Pancreas (tissue), 10 donors: ENCODE measurements around the gene HES2. TPM values are rescaled to one million over a fixed set of nuclear protein-coding genes. Genes with fewer than 3 reads are reported as not detected.

ENCODE experiments used
- ATAC-seq, 4 donors: fragments of 200-7000 bp; cut with Tn5 transposase; one replicate each; pipeline versions ENCODE4 v1.8.0 to v1.9.1; 2020; ENCODE audit warnings: mild to moderate bottlenecking in 4 of 4, moderate library complexity in 4 of 4
- DNase-seq, 6 donors: peaks; one replicate each; pipeline ENCODE4 v3.0.0-alpha.2; 2020
- FAIRE-seq: peaks from 2 replicates; lab custom pipeline; 2012; peaks lifted over from hg19 to GRCh38; lab: Jason Lieb, UNC
- H3K27ac ChIP-seq, 4 donors: fragments of 200-600 bp; sonication (generic); 1 replicate in 3 of 4; 2 replicates in 1 of 4; pipeline versions ENCODE4 v1.5.0 to v1.8.0; 2020
- H3K27me3 ChIP-seq, 4 donors: fragments of 200-600 bp; one replicate each; pipeline ENCODE4 v1.8.0; 2021
- H3K36me3 ChIP-seq, 3 donors: fragments of 200-600 bp; sonication (generic) in 1 of 3; one replicate each; pipeline versions ENCODE4 v1.5.0 to v1.8.0; 2020 to 2021
- H3K4me1 ChIP-seq, 3 donors: fragments of 200-600 bp; one replicate each; pipeline ENCODE4 v1.8.0; 2021
- H3K4me3 ChIP-seq, 4 donors: fragments of 200-600 bp; sonication (generic) in 2 of 4; one replicate each; pipeline versions ENCODE4 v1.5.0 to v1.8.0; 2020 to 2021
- H3K9me3 ChIP-seq, 4 donors: fragments of 200-600 bp; one replicate each; pipeline ENCODE4 v1.8.0; 2021
- WGBS, 2 donors: extraction: QIAGEN DNeasy Blood & Tissue Kit; methylation state at CpG; one replicate each; pipeline ENCODE4 v1.1.7; 2013; 5-methylcytosine and 5-hydroxymethylcytosine counted together
- intact Hi-C, 3 donors: fragments of 100-400 bp; cut with DNase I; formaldehyde crosslinking; loops; one replicate each; pipeline versions ENCODE4 v1.11.1 to v1.14.2; 2022
- polyA plus RNA-seq, 2 donors: library from polyadenylated mRNA; stranded (reverse); fragments of 200-250 nt; gene quantifications; one replicate each; pipeline ENCODE4 v1.2.3, GENCODE V29; 2013
- total RNA-seq, 6 donors: library from RNA; stranded (reverse); fragmentation: NEBNext Ultra II Directional in 4 of 6; extraction: Animal tissue kit (Norgen Biotek cat#: 25700) in 4 of 6; gene quantifications; one replicate each; pipeline versions ENCODE4 v1.2.1 to v1.2.4, GENCODE V29; 2021 to 2023
- TF ChIP-seq, protein P1 (sequence below), 4 donors: fragments of 200-600 bp; sonication (generic) in 3 of 4; IDR thresholded peaks; one replicate each; pipeline versions ENCODE4 v1.5.0 to v1.8.0; 2021; ENCODE audit warnings: antibody characterized with exemption in 4 of 4
- donor health status: healthy with polysubstance abuse.
- donor health status: DM: no; HTN: no; CAD: no; lungs with moderate emphysema.
- donor health status: DM: no; HTN: no; CAD: no.
- donor health status: control.
- donor health status: control.
- donor health status: Bipolar disorder and iron deficiency.
- donor health status: DM: yes; HTN: yes; CAD: no.
- donor health status: DM: no; HTN: no; CAD: no.
- donor health status: DM: no; HTN: no; CAD: no.
- donor health status: DM: yes; HTN: yes; CAD: no.

HES2 gene
- total and polyA plus RNA-seq, 8 donors, result 0.03 to 0.31 (median 0.09) TPM; not detected in 5

DNA sequence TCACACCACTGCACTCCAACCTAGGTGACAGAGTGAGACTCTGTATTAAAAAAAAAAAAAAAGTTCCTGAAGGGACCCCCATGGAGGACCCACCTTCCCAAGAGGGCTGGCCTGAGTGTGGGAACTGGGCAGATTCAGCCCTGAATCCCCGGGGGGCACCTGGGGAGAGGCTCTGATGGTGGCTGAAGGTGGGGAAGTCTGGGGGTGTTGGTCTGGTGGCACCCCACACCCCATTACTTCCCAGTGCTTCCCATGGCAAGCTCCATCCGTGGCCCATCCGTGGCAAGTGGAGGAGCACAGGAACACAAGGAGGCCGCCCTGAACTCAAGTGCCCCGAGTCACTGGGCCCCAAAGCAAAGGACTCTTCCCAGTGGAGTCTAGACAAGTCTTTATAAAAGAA is 47.0 kb upstream of the HES2 start:
- Histone ChIP-seq H3K4me3 (no peak overlapping the region), H3K9me3 (no peaks in the 10 kb centered on the region), H3K27me3 (no peaks in the 10 kb centered on the region), H3K27ac (no peak overlapping the region), H3K4me1 (no peaks in the 10 kb centered on the region), H3K36me3 (no peaks in the 10 kb centered on the region)
- no peak for FAIRE-seq
- TF ChIP-seq, protein P1, sequence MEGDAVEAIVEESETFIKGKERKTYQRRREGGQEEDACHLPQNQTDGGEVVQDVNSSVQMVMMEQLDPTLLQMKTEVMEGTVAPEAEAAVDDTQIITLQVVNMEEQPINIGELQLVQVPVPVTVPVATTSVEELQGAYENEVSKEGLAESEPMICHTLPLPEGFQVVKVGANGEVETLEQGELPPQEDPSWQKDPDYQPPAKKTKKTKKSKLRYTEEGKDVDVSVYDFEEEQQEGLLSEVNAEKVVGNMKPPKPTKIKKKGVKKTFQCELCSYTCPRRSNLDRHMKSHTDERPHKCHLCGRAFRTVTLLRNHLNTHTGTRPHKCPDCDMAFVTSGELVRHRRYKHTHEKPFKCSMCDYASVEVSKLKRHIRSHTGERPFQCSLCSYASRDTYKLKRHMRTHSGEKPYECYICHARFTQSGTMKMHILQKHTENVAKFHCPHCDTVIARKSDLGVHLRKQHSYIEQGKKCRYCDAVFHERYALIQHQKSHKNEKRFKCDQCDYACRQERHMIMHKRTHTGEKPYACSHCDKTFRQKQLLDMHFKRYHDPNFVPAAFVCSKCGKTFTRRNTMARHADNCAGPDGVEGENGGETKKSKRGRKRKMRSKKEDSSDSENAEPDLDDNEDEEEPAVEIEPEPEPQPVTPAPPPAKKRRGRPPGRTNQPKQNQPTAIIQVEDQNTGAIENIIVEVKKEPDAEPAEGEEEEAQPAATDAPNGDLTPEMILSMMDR (IDR thresholded peaks at IDR 0.05), result no peak
- ATAC-seq, result no peak
- 89 to 96% methylated on average over 5 of the region's 5 CpGs for WGBS, 2 donors
- DNase-seq, result no peak
- intact Hi-C loops, result no loop called here

DNA sequence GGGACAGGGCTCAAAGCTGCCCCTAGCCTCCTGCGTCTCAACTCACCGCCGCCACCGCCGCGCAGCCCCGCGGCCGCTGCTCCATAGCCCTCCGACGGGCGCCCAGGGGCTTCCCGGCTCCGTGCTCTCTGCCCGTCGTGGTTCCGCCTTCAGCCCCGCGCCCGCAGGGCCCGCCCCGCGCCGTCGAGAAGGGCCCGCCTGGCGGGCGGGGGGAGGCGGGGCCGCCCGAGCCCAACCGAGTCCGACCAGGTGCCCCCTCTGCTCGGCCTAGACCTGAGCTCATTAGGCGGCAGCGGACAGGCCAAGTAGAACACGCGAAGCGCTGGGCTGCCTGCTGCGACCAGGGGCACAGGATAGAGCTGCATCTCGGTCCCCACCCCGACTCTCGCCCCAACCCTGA is 46.3 kb upstream of the HES2 start, which contains the start of gene TNFRSF25:
TNFRSF25 (minus strand) TSS at position 151 of the 400 bp plus-strand sequence; CDS start at position 85, 66 bp downstream.
- FAIRE-seq (no peak), ATAC-seq (no peak), DNase-seq (peak in 1 of 6 donors; percentile 58)
- Histone ChIP-seq H3K4me1 (no peaks in the 10 kb centered on the region), H3K9me3 (no peaks in the 10 kb centered on the region), H3K36me3 (no peaks in the 10 kb centered on the region), H3K27me3 (no peaks in the 10 kb centered on the region), H3K27ac (no peak within 1 kb of the TSS), H3K4me3 (no peak within 1 kb of the TSS)
- TF ChIP-seq, protein P1 (IDR thresholded peaks at IDR 0.05), result no peak
- 39 to 45% methylated on average over 34 to 43 of the region's 43 CpGs for WGBS, 2 donors
- intact Hi-C loops, result no loop called here

DNA sequence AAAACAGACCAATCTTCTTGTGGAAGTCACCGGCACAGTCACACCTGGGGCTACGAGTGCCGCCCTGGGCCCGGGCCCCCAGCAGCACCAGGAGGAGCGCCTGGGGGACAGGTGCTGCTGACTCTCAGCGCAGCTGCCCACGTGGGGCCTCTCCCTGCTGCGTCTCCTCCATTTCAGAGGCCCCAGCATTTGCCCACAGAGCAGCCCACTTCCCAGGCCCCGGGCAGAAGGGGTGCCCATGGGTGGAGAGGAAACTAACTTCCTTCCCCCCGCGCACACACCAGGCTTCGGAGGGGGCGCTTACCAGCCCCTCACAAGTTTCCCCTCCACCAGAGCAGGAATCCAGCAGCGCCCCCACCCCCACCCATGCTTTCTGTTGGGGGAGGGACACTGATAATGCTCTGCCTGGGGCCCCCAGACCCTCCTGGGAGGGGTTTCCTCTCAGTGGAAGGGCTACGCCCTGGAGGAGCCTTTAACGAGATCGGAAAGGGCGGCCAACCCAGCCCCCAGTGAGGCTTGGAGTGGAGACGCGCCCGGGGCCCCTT is 45.8 kb upstream of the HES2 start:
- Histone ChIP-seq H3K4me3 (no peak overlapping the region), H3K4me1 (no peaks in the 10 kb centered on the region), H3K9me3 (no peaks in the 10 kb centered on the region), H3K27me3 (no peaks in the 10 kb centered on the region), H3K36me3 (no peaks in the 10 kb centered on the region), H3K27ac (no peak overlapping the region)
- no peak for FAIRE-seq
- TF ChIP-seq, protein P1 (IDR thresholded peaks at IDR 0.05), result no peak
- 66 to 72% methylated on average over 19 to 21 of the region's 21 CpGs for WGBS, 2 donors
- intact Hi-C loops, result no loop called here
- no peak for ATAC-seq
- DNase-seq, result peak in 1 of 6 donors; percentile 49

DNA sequence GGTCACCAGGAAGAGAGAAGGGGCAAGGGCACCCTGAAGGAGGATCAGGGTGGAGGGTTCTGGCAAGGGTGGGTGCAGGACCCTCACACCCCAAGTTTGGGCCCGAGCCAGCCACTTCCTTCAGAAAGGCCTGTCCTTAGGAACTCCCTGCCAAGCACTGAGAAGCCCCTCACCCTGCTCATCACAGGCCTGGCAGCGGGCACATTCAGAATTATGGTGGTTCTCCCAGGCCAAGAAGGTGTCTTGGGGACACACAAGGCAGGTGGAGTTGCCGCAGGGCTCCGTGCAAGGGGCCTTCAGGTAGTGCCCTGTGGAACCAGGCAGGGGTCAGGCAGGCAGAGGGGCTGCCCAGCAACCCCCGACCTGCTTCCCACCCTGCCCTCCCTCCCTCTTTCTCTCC is 45.2 kb upstream of the HES2 start:
- no peaks in the 10 kb centered on the region for H3K36me3 ChIP-seq
- TF ChIP-seq, protein P1 (IDR thresholded peaks at IDR 0.05), result no peak
- H3K27ac ChIP-seq, result no peak overlapping the region
- DNase-seq (peak in 2 of 6 donors; percentile 30 to 44), ATAC-seq (peak in 1 of 4 donors; percentile 15), FAIRE-seq (no peak)
- H3K9me3 ChIP-seq, result no peaks in the 10 kb centered on the region
- intact Hi-C loops, result no loop called here
- no peaks in the 10 kb centered on the region for H3K4me1 ChIP-seq
- H3K4me3 ChIP-seq, result no peak overlapping the region
- 72 to 81% methylated on average over 5 of the region's 5 CpGs for WGBS, 2 donors
- H3K27me3 ChIP-seq, result no peaks in the 10 kb centered on the region

DNA sequence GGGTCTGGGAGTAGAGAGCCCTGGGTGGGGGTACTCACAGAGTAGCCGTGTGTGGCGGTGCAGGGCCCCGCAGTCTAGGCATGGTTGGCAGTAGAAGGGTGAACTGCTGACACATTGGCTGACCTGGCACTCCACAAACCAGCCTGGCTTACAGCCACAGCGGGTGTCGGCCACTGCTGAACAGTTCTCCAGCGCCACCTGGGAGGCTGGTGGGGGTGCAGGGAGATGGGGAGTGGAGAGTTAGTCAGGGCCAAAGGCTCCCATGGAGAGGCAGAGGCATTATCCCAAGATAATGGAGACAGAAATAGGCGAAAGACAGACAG is 44.8 kb upstream of the HES2 start:
- H3K4me3 ChIP-seq, result no peak overlapping the region
- WGBS, 2 donors, result 38 to 50% methylated on average over 6 to 7 of the region's 7 CpGs
- FAIRE-seq, result no peak
- intact Hi-C loops, result no loop called here
- ATAC-seq, result peak; percentile 70 to 85 (median 79)
- TF ChIP-seq, protein P1 (IDR thresholded peaks at IDR 0.05), result no peak
- peak; percentile 50 to 86 (median 80) for DNase-seq
- no peaks in the 10 kb centered on the region for H3K4me1 ChIP-seq
- H3K36me3 ChIP-seq, result no peaks in the 10 kb centered on the region
- H3K9me3 ChIP-seq, result no peaks in the 10 kb centered on the region
- no peak overlapping the region for H3K27ac ChIP-seq
- no peaks in the 10 kb centered on the region for H3K27me3 ChIP-seq
